ENCODE data around the gene CDC34. TPM values are rescaled to one million over a fixed set of nuclear protein-coding genes. Genes with fewer than 3 reads are reported as not detected.
A peak's percentile ranks its signal among the peaks of the same experiment; 100 is the strongest.

CDC34 gene
- total and polyA plus RNA-seq, 4 donors = 19.2 to 83.8 (median 41.7) TPM

DNA sequence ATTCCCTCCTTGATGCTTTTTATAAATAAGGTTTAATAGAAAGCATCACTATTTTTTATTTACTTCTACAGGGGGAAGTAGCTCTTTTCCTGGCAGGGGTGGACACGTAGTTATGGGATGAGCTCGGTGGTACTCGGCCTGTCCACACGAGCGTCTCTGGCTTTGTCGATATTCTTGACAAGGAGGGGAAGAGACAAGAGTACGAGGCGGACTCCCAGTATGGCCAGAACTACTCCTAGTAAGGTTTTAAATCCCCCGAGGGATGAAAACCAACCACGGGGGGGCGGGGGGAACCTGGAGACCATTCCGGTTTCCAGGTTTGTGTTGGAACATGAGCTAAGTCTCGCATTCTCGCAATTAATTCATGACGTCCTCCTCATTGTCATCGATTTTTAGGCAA, 35.3 kb downstream of the CDC34 start:
- TF ChIP-seq TAF1 (conservative IDR thresholded peaks at IDR 0.05) = no peak
- TF ChIP-seq FOXA2 (IDR thresholded peaks at IDR 0.05) = no peak
- TF ChIP-seq, protein P1, sequence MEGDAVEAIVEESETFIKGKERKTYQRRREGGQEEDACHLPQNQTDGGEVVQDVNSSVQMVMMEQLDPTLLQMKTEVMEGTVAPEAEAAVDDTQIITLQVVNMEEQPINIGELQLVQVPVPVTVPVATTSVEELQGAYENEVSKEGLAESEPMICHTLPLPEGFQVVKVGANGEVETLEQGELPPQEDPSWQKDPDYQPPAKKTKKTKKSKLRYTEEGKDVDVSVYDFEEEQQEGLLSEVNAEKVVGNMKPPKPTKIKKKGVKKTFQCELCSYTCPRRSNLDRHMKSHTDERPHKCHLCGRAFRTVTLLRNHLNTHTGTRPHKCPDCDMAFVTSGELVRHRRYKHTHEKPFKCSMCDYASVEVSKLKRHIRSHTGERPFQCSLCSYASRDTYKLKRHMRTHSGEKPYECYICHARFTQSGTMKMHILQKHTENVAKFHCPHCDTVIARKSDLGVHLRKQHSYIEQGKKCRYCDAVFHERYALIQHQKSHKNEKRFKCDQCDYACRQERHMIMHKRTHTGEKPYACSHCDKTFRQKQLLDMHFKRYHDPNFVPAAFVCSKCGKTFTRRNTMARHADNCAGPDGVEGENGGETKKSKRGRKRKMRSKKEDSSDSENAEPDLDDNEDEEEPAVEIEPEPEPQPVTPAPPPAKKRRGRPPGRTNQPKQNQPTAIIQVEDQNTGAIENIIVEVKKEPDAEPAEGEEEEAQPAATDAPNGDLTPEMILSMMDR (IDR thresholded peaks at IDR 0.05; ENCODE audit: low read depth, low read length, missing input control) = no peak
- TF ChIP-seq RXRA (IDR thresholded peaks at IDR 0.05) = no peak
- TF ChIP-seq HNF4G (IDR thresholded peaks at IDR 0.05) = no peak
- TF ChIP-seq FOXA1 (IDR thresholded peaks at IDR 0.05) = no peak
- no peak for TF ChIP-seq NR2F2 (IDR thresholded peaks at IDR 0.05)
- no peak for TF ChIP-seq JUND (IDR thresholded peaks at IDR 0.05)
- TF ChIP-seq, protein P2, sequence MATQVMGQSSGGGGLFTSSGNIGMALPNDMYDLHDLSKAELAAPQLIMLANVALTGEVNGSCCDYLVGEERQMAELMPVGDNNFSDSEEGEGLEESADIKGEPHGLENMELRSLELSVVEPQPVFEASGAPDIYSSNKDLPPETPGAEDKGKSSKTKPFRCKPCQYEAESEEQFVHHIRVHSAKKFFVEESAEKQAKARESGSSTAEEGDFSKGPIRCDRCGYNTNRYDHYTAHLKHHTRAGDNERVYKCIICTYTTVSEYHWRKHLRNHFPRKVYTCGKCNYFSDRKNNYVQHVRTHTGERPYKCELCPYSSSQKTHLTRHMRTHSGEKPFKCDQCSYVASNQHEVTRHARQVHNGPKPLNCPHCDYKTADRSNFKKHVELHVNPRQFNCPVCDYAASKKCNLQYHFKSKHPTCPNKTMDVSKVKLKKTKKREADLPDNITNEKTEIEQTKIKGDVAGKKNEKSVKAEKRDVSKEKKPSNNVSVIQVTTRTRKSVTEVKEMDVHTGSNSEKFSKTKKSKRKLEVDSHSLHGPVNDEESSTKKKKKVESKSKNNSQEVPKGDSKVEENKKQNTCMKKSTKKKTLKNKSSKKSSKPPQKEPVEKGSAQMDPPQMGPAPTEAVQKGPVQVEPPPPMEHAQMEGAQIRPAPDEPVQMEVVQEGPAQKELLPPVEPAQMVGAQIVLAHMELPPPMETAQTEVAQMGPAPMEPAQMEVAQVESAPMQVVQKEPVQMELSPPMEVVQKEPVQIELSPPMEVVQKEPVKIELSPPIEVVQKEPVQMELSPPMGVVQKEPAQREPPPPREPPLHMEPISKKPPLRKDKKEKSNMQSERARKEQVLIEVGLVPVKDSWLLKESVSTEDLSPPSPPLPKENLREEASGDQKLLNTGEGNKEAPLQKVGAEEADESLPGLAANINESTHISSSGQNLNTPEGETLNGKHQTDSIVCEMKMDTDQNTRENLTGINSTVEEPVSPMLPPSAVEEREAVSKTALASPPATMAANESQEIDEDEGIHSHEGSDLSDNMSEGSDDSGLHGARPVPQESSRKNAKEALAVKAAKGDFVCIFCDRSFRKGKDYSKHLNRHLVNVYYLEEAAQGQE (IDR thresholded peaks at IDR 0.05) = no peak
- TF ChIP-seq GABPA (IDR thresholded peaks at IDR 0.05 in 1 of 2, conservative IDR thresholded peaks at IDR 0.05 in 1 of 2) = no peak
- no peak for TF ChIP-seq SP1 (IDR thresholded peaks at IDR 0.05)
- TF ChIP-seq, protein P3, sequence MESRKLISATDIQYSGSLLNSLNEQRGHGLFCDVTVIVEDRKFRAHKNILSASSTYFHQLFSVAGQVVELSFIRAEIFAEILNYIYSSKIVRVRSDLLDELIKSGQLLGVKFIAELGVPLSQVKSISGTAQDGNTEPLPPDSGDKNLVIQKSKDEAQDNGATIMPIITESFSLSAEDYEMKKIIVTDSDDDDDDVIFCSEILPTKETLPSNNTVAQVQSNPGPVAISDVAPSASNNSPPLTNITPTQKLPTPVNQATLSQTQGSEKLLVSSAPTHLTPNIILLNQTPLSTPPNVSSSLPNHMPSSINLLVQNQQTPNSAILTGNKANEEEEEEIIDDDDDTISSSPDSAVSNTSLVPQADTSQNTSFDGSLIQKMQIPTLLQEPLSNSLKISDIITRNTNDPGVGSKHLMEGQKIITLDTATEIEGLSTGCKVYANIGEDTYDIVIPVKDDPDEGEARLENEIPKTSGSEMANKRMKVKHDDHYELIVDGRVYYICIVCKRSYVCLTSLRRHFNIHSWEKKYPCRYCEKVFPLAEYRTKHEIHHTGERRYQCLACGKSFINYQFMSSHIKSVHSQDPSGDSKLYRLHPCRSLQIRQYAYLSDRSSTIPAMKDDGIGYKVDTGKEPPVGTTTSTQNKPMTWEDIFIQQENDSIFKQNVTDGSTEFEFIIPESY (IDR thresholded peaks at IDR 0.05) = no peak
- no peak for TF ChIP-seq EGR1 (IDR thresholded peaks at IDR 0.05; ENCODE audit: low read depth in 2 of 2)
- TF ChIP-seq, protein P4, sequence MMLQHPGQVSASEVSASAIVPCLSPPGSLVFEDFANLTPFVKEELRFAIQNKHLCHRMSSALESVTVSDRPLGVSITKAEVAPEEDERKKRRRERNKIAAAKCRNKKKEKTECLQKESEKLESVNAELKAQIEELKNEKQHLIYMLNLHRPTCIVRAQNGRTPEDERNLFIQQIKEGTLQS (IDR thresholded peaks at IDR 0.05) = no peak
- TF ChIP-seq RAD21 (IDR thresholded peaks at IDR 0.05) = no peak
- TF ChIP-seq, protein P5, sequence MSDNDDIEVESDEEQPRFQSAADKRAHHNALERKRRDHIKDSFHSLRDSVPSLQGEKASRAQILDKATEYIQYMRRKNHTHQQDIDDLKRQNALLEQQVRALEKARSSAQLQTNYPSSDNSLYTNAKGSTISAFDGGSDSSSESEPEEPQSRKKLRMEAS (IDR thresholded peaks at IDR 0.05) = no peak
- TF ChIP-seq HNF4A (conservative IDR thresholded peaks at IDR 0.05) = no peak
- no peak for TF ChIP-seq YY1 (IDR thresholded peaks at IDR 0.05)
- Histone ChIP-seq H3K4me1 (ENCODE audit: control insufficient read depth in 4 of 4, insufficient read depth in 4 of 4, low read length in 3 of 4) (peaks cover 0 to 11% (median 8%) of the 10 kb centered on the region in 4 donors), H3K9me3 (ENCODE audit: control insufficient read depth in 4 of 4, low read length in 3 of 4) (no peaks in the 10 kb centered on the region), H3K36me3 (ENCODE audit: control insufficient read depth in 4 of 4, insufficient read depth in 3 of 4, low read depth in 1 of 4, low read length in 3 of 4) (no peaks in the 10 kb centered on the region), H3K27ac (ENCODE audit: low read depth in 1 of 2, low read length in 2 of 2) (peak overlapping the region; percentile 12 to 26), H3K27me3 (ENCODE audit: control insufficient read depth in 4 of 4, insufficient read depth in 4 of 4, low read length in 3 of 4) (no peaks in the 10 kb centered on the region), H3K9ac (ENCODE audit: low read depth in 1 of 2, low read length in 2 of 2) (no peak overlapping the region), H3K4me3 (ENCODE audit: low read depth in 1 of 3, low read length in 3 of 3) (no peak overlapping the region)
- no peak for DNase-seq (ENCODE audit: low spot score)
- whole genome bisulfite sequencing = 76% methylated on average over 16 of the region's 16 CpGs

Data from liver (tissue), 9 donors.